Left ventricle myocardium inferior (tissue), 1 donor: ENCODE results near the gene DCAF4L1. TPM values are rescaled to one million over a fixed set of nuclear protein-coding genes. Genes with fewer than 3 reads are reported as not detected.

Experiments used
- DNase-seq: peaks from one replicate; pipeline ENCODE4 v3.0.0-alpha.2; 2020
- H3K27ac ChIP-seq: fragments of 200-600 bp; replicated peaks from 2 replicates; pipeline ENCODE4 v1.8.0; 2021
- H3K27me3 ChIP-seq: fragments of 200-600 bp; 2 replicates; pipeline ENCODE4 v1.8.0; 2021; ENCODE audit warnings: low read depth
- H3K36me3 ChIP-seq: fragments of 200-600 bp; 2 replicates; pipeline ENCODE4 v1.8.0; 2021
- H3K4me1 ChIP-seq: fragments of 200-600 bp; 2 replicates; pipeline ENCODE4 v1.8.0; 2021
- H3K4me3 ChIP-seq: fragments of 200-600 bp; 2 replicates; pipeline ENCODE4 v1.8.0; 2021; ENCODE audit warnings: mild to moderate bottlenecking, moderate library complexity
- H3K9me3 ChIP-seq: fragments of 200-600 bp; replicated peaks from 2 replicates; pipeline ENCODE4 v1.8.0; 2021
- CTCF ChIP-seq: fragments of 200-600 bp; IDR thresholded peaks from 2 replicates; pipeline ENCODE4 v1.8.0; 2021; ENCODE audit warnings: antibody characterized with exemption, mild to moderate bottlenecking, borderline replicate concordance
- intact Hi-C: fragments of 100-400 bp; cut with micrococcal nuclease; formaldehyde crosslinking; loops from one replicate; pipeline ENCODE4 v1.11.0; 2022
- long read RNA-seq: library from polyadenylated mRNA; unstranded; transcript quantifications from one replicate; pipeline ENCODE4 v2.0.0, GENCODE V29; 2021
- total RNA-seq: library from RNA; stranded (reverse); fragmentation: NEBNext Ultra II Directional; extraction: Animal tissue kit (Norgen Biotek cat#: 25700); gene quantifications from one replicate; pipeline ENCODE4 v1.2.1, GENCODE V29; 2021
- donor health status: DM: no; HTN: yes; CAD: no; lungs with severe emphysema.

Gene DCAF4L1
- total RNA-seq, result 0.19 TPM
- long read RNA-seq, result 0 reads

GRCh38 chr4:41981456-41981855, at the start of gene DCAF4L1:
TSS of gene DCAF4L1 (plus strand) at chr4:41981756. CDS start at chr4:41981793, 37 bp downstream.
- Histone ChIP-seq H3K27ac (no peak within 1 kb of the TSS), H3K9me3 (no peaks in the 10 kb centered on the region), H3K27me3 (no peaks in the 10 kb centered on the region), H3K4me3 (no peak within 1 kb of the TSS), H3K36me3 (no peaks in the 10 kb centered on the region), H3K4me1 (peaks cover 13% of the 10 kb centered on the region)
- no peak for DNase-seq
- intact Hi-C loops, result no loop called here
- no peak for TF ChIP-seq CTCF

GRCh38 chr4:41932988-41933387, 48.6 kb upstream of the DCAF4L1 start:
- TF ChIP-seq CTCF, result no peak
- Histone ChIP-seq H3K36me3 (no peaks in the 10 kb centered on the region), H3K9me3 (no peaks in the 10 kb centered on the region), H3K4me3 (no peak overlapping the region), H3K27me3 (no peaks in the 10 kb centered on the region), H3K4me1 (peaks cover 32% of the 10 kb centered on the region), H3K27ac (no peak overlapping the region)
- DNase-seq, result no peak
- intact Hi-C loops, result no loop called here

GRCh38 chr4:41933997-41934503, 47.5 kb upstream of the DCAF4L1 start:
- peak overlapping the region; percentile 99 for H3K4me3 ChIP-seq
- TF ChIP-seq CTCF, result no peak
- no peaks in the 10 kb centered on the region for H3K9me3 ChIP-seq
- intact Hi-C loops, result no loop called here
- H3K27me3 ChIP-seq, result no peaks in the 10 kb centered on the region
- peak overlapping the region; percentile 89 for H3K27ac ChIP-seq
- H3K4me1 ChIP-seq, result peaks cover 43% of the 10 kb centered on the region
- DNase-seq, result no peak
- H3K36me3 ChIP-seq, result peaks cover 7% of the 10 kb centered on the region

- intact Hi-C loops, result no loop called here
- Histone ChIP-seq H3K27me3 (no peaks in the 10 kb centered on the region), H3K4me3 (peak overlapping the region; percentile 99), H3K27ac (peak overlapping the region; percentile 89), H3K36me3 (peaks cover 12% of the 10 kb centered on the region), H3K4me1 (peaks cover 43% of the 10 kb centered on the region), H3K9me3 (no peaks in the 10 kb centered on the region)
- DNase-seq, result no peak
- no peak for TF ChIP-seq CTCF
These were observed 47.0 kb upstream of the DCAF4L1 start for GRCh38 chr4:41934514-41934900.

GRCh38 chr4:41934901-41935651, 46.5 kb upstream of the DCAF4L1 start, which contains the start of gene TMEM33:
TSS of gene TMEM33 (plus strand) at chr4:41935429. CDS start at chr4:41935485, 56 bp downstream.
- no peaks in the 10 kb centered on the region for H3K9me3 ChIP-seq
- no peaks in the 10 kb centered on the region for H3K27me3 ChIP-seq
- peak; percentile 47 for TF ChIP-seq CTCF
- intact Hi-C loops, result no loop called here
- peak; percentile 86 for DNase-seq
- H3K27ac ChIP-seq, result peak within 1 kb of the TSS; percentile 89
- H3K4me1 ChIP-seq, result peaks cover 43% of the 10 kb centered on the region
- H3K36me3 ChIP-seq, result peaks cover 17% of the 10 kb centered on the region
- H3K4me3 ChIP-seq, result peak within 1 kb of the TSS; percentile 99
